NCI-H526 treated with DMSO at 0.1 percent for 48 hours (cell line): Measurements from ENCODE around the gene CLPSL1.
A peak's percentile ranks its signal among the peaks of the same experiment; 100 is the strongest.

Source experiments
- DNase-seq: peaks from one replicate; lab custom pipeline; 2025; lab: John Stamatoyannopoulos, UW

The CLPSL1 gene

DNA sequence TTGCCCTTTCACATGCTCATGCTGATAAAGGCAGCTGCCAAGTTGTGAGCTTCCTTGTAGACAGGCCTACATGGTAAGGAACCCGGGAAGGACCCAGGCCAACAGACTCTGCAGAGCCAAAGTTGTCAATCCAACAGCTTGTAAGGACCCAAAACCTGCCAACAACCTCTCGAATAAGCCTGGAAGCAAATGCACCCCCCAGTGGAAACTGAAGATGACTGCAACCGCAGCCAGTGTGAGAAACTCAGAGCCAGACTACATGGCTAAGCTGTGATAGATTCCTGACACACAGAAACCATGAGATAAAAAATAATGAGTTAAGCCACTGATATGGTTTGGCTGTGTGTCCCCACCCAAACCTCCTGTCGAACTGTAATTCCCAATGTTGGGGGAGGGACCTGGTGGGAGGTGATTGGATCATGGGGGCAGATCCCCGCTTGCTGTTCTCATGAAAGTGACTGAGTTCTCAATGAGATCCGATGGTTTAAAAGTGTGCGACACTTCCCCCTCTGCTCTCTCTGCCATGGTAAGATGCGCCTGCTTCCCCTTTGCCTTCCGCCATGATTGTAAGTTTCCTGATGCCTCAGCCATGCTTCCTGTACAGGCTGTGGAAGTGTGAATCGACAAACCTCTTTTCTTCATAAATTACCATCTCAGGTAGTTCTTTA, 23.2 kb upstream of the CLPSL1 start:
- peak; percentile 15 for DNase-seq

DNA sequence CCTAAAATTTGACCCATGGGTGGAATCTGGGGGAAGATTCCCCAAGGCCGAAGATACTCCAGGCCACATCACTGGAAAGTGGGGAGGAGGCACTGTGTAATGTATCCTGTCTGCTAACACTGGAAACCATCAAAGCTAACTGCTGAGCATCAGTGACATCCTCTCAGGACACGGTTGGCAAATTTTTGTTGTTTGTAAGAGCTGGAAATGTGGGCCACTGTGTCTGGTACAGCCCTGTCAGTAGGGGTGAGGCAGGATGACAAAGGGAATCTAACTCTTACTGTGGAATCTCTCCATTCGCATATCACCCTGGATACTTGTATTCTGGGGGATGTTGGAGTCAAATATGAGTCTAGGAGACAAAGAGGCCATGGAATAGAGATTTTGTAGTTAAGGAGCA, 21.4 kb upstream of the CLPSL1 start:
- no peak for DNase-seq

DNA sequence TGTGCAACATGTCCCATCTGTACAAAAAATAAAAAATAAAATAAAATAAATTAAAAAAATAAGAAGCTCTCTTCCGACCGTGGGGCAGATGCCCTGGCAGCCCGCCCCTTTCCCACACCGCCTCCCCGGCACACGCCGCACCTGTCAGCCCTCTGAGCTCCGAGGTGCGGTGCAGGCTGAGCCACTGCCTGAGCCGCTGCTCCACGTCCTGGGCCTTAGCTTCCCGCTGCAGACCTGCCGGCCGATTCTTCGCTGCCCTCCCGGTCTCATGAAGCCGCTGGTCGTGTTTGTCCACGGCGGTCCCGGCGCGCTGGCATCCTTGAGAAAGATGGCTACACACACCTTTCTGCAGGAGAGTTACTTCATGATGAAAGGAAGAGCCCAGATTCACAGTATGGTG, 15.1 kb upstream of the CLPSL1 start:
- DNase-seq, result no peak

DNA sequence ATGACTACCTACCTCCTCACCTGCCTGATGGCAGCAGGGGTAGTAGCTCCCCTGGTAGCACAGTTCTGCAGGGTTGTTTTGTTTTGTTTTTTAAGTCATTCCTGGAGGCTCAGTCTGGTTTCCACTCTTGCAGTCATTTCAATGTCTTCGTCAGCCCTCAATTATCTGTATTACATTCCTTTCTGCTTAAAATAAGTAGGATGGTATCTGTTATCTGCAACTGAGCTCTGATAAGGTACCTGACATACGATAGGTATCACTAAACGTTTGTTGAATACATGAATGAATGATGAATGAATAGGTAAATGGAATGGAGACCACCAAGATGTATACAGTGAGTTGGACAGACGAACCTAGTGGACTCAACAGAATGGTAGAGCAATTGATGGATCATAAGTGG, 11.6 kb upstream of the CLPSL1 start:
- DNase-seq, result no peak

DNA sequence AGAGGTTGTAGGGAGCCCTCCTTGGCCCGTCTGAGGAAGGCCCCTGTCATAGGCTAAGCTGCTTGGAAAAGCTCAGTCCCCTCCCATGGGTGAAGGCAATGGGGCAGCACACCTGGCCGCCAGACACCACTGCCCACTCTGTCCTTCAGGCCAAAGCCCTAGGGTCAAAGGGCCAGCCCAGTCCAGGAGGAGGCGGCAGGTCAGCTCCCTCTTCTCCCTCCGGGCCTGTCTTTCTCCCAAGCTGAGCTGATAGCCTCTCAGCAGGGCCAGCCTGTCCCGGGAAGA, 9.5 kb upstream of the CLPSL1 start:
- no peak for DNase-seq

DNA sequence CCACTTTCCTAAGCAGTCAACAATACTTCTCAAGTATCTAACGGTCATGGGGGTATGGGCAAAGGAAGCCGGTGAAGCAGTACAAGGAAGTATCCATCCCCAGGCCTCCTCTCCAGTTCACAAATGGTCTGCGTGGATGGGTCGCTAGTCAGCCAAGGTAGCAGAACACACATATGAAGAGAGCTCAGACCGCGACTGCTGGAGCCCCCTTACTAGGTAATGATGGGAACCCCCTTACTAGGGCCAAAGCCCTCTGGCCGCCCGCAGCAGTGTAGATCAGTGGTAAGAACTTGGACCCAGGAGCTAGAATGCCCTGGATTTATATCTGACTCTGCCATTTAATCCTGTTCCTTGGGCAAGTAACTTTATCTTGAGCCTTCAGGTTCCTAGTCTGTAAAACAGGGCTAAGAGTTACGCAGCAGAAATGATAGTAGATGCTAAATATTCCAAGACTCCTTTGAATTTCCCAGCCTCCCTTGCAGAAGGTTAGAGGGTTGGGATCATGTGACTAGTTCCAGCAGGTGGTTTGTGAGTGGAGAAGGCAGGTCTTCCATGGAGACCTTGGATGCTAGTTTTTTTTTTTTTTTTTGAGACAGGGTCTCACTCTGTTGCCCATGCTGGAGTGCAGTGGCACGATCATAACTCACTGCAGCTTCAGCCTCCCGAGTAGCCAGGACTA, 6.6 kb upstream of the CLPSL1 start:
- DNase-seq, result no peak

DNA sequence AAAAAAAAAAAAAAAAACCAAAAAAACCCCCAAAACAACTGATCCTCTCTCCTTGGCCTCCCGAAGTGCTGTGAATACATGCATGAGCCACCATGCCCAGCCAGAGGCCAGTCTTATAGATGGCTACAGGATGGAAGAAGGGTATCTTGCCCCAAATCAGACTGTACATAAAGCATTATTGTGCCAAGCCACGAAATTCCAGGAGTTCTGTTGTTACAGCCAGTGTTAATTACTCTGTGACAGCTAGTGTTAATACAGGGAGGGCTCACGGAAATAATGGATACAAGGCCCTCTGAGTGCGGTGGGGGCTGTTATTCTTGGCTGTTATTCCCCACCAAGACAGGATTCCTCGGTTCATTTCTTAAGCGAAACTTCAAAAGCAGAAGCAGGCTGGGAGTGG, 5.8 kb upstream of the CLPSL1 start:
- DNase-seq, result no peak

DNA sequence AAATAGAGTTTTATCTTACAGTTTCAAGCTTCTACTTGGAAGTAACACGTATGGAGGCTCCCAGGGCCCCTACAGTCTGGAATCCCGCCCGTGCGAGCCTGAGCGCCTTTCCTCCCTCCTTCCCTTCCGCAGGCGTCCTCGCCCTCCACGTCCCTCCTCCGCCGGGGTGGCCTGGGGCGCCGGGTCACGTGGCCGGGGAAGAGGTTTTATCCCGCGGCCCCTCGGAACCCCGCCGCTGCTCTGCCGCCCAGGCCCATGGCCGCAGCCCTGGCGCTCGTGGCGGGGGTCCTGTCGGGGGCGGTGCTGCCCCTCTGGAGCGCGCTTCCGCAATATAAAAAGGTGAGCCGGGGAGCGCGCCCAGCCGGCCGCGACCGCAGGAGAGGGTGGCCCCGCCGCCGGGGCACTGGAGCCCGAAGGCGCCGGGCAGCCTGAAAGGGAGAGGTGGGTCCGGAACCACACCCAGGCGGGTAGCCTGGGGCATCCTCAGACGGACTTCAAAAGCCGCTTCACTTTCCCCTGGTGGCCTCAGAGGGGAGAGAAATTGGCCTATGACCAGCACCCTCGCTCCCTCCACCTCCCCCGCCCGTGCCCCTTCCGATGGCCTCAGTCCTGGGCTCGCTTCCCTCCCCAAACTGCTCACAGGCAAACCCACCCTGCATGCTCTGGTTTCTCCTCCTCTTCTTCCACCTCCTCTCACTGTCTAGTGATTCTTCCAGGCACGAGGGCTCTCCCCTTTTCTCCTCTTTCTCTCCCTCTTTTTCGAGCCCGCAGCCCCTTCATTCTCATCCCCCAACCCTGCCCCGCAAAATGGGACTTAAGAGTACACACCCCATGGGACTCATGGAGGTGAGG, 4.2 kb upstream of the CLPSL1 start, which contains the start of gene CLPSL2:
CLPSL2 (plus strand) TSS at position 235 of the 852 bp plus-strand sequence; CDS start at position 256, 21 bp downstream.
- DNase-seq, result peak; percentile 50

DNA sequence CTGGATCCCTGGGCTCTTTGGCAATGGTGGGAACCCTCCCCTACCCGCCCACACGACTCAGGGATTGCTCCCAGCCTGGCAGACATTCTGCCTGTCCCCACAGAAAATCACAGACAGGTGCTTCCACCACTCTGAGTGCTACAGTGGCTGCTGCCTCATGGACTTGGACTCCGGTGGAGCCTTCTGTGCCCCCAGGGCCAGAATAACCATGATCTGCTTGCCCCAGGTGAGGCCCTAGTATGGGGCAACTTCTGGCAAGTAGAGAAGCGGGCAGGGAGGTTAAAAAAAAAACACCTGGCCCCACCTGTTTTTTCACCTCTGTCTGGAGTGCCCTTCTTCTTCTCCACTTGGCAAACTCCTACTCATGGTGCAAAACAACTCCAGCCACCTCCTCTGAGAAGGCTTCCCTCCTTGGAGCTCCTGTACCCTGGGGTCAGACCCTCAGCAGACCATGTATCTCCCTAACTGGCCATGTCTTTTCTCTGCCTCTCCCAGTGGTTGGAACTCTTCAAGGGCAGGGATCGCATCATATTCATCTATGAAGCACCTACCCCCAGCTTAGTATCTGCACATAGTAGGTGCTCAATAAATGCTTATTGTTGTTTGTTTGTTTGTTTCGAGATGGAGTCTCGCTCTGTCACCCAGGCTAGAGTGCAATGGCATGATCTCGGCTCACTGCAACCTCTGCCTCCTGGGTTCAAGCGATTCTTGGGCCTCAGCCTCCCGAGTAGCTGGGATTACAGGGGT, 3.3 kb upstream of the CLPSL1 start:
- DNase-seq, result no peak

DNA sequence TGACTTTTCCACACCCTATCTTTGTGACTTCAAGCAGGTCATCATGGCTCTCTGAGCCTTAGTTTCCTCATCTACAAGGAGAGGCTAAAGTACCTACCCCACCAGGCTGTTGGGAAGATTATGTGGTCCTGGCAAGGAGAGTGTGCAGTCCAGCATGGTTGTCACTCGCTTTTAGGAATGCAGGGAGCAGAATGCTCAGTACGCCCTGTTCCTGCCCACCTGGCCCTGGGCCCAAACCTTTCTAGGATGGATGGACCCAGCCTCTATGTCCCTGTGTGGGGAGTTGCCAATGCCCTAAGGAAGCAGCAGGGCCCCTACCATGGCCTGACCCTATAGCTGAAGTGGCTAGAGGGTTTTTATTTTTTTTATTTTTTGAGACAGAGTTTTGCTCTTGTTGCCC, 2.4 kb upstream of the CLPSL1 start:
- DNase-seq, result no peak

DNA sequence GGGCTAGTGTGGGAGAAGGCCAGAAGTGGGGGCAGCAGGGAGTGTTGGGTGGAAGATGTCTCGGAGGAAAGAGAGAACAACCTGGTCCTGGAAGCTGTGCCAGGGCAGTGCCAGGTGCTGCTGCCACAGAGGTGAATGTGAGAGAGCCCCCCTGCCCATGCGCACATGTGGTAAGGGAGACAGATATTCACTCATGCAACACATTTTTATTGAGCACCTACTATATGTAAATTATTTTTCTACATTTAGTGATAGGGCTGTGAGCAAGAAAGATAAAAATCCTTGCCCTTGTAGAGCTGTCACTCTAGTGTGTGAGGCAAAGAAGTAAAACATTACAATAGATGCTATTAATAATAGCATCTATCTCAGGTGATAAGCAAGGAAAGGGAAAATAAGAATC, 471 bp downstream of the CLPSL1 start:
- no peak for DNase-seq

DNA sequence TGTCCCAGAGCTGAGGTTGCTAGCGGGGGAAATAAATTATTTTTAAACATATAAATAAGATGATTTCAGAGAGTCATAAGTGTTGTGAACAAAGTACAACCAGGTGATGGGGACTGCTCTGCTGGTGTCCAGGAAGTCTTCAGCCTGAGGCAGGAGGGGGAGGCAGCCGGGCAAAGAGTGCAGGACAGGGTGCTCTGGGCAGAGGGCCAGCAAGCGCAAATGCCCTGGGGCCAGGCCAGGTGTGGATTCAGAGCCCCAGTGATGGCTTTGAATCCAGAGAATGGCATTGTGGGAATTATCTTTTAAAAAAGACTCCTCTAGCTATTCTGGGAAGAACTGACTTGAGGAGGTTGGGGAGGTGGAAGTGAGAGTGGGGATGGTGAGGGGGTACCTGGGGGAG, 1.6 kb downstream of the CLPSL1 start:
- DNase-seq, result no peak

DNA sequence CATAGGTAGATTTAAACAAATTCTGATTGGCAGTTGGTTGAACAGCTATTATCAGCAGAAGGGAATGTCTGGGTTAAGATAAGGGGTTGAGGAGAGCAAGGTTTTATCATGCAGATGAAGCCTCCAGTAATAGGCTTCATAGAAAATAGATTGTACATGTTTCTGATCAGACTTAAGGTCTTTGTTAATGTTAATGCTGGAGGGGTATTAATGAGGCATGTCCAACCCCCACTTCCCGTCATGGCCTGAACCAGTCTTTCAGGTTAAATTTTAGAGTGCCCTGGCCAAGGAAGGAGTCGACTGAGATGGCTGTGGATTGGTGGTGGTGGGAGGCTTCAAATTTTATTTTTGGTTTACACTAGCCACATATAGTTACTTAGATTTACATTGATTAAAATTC, 3.4 kb downstream of the CLPSL1 start:
- no peak for DNase-seq

DNA sequence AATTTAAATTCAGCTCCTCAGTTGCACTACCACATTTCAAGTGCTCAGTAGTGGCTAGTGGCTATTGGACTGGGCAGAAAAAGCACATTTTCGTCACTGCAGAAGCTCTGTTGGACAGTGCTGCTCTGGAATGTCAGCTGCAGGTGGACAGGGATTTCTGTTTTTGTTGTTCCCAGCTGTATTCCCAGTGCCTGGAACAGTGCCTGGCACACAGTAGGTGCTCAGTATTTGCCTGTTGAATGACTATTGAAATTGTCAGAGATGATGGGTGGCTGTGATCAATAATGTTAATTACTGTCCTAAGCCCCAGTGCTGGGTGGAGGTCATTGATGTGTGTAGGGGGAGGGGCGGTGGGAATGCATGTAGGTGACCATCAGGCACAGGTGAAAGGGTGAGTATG, 5.5 kb downstream of the CLPSL1 start:
- DNase-seq, result no peak

DNA sequence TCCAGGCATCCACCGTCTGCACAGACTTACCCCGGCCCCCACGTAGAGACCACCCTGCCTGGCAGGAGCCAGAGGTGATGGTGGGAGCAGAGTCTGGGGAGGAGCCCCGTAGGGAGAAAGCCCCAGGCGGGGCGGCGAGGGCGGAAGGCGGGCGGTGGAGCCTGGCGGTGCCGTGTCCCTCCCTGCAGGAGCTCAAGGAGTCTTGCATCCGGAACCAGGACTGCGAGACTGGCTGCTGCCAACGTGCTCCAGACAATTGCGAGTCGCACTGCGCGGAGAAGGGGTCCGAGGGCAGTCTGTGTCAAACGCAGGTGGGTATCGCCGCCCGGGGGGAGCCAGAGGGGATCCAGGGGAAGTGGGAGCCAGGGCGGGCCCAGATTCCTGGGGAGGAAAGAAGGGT, 6.0 kb downstream of the CLPSL1 start:
- no peak for DNase-seq

DNA sequence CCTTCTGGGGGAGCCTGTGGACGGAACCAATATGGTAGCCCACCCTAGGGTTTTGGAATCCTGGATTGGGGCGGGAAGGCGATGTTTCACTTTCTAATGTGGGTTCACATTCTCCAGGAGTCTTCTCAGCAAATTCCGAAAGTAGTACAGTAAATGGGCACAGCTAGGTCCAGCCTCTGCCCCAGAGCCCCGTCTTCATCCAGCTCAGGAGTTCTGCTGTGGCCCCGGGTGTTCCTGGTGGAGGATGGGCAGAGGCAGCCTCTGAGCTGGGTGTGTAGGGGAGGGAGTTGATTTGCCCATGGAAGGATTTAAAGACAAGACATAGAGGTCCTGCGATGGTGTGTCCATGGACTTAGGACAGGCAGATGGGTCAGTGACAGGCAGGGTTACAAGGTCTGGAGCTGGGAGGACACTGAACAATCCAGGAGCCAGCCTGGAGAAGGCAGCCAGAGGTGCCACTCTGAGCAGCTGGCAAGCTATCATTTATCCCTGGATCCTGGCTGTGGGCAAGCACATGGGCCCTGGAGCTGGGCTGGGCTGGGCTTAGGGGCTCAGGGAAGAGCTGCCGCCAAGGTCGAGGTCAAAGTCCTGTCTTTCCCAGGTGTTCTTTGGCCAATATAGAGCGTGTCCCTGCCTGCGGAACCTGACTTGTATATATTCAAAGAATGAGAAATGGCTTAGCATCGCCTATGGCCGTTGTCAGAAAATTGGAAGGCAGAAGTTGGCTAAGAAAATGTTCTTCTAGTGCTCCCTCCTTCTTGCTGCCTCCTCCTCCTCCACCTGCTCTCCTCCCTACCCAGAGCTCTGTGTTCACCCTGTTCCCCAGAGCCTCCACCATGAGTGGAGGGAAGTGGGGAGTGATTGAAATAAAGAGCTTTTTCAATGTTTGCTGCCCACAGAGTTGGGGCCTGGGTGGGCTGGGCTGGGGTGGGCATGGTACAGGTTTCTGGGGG, 6.7 kb downstream of the CLPSL1 start:
- no peak for DNase-seq

DNA sequence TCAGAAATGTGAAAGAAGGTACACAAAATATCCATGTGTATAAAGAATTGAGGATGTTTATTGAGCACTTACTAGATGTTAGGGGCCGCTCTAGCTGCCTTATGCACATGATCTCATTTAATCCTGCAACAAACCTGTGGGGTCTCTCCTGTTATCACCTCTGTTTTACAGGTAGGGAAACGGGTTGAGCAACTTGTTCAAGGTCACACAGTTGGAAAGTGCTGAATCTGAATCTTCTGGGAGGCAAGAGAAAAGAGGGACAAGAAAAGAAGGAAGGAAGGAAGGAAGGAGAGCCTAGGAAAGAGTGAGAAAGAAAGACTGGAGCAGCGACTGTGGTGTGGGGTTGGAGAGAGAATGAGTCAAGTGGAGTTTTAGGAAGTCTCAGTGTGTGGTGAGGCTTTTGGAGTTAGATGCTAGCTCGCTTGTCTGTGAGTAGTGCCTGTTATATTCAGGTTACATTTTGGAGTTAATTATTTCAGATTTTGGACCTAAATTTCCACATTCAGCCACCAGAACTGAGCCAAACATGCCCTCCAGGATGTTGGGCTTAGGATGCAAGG, 7.7 kb downstream of the CLPSL1 start:
- no peak for DNase-seq

DNA sequence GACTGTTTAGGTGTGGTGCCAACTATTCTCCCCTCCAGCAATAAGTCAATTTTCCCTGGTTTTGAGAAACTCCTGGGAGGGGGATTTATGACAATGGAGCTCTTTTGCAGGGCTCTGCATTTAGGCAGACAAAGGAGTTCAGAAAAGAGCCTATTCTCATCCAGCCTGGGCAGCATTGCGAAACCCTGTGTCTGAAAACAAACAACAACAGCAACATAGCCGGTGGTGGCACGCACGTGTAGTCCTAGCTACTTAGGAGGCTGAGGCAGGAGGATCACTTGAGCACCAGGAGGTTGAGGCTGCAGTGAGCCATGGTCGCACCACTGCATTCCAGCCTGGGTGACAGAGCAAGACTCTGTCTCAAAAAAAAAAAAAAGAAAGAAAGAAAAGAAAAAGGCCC, 9.9 kb downstream of the CLPSL1 start:
- no peak for DNase-seq

DNA sequence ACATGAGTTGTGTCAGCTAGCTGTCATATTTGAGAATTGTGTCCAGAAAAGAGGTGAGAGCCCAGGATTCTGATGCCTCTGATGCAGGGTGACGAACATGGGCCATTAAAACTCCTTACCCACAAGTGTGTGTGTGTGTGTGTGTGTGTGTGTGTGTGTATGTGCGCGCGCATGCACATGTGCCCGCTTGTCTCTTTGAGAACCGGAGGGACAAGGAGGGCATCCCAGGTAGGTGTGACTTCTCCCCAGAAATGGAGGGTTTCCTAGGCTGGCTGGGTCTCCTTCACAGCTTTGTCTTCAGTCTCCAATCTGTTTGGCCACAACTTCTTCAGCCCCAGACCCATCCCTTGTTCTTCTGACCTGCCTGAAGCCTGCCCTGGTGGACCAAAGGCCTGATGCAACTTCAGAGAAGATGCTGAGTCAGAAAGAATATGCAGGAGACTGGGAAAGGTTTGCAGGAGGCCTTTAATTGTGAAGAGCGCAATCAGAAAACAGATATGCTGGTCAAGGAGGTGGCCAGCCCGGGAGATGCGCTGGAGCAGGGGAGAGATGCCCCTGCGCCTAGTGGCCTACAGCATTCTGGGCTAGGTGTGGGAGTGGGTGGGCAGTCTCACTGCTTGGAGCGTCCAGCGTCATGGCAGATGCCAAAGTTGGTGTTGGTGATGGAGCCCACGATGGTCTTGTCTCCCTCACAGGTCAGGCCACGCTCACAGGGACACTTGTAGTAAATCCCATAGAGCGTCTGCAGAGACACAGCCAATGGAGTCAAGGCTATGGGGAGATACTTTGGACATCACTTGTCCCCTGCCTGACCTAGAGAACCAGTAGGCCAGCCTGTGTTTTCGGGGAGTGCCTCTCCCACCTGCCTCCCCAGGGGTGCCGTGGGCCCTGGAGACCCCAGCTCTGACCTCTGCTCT, 14.0 kb downstream of the CLPSL1 start:
- no peak for DNase-seq
